SK-N-SH treated with all-trans-retinoic acid at 6 μM for 48 hours (cell line): Measurements from ENCODE around the gene SLC22A6.

ENCODE experiments used
- ATAC-seq: fragments of 200-7000 bp; cut with Tn5 transposase; 3 replicates; pipeline ENCODE4 v1.9.1; 2020; ENCODE audit warnings: mild to moderate bottlenecking, moderate library complexity
- ARNTL ChIP-seq: fragments of 450-650 bp; formaldehyde crosslinking; IDR thresholded peaks from 2 replicates; pipeline ENCODE4 v1.5.0; 2020; ENCODE audit warnings: low read depth, mild to moderate bottlenecking, moderate library complexity, borderline replicate concordance
- BACH2 ChIP-seq: fragments of 250-450 bp; sonication (Bioruptor Pico); IDR thresholded peaks from 2 replicates; pipeline ENCODE4 v1.9.0; 2021; ENCODE audit warnings: mild to moderate bottlenecking, borderline replicate concordance
- CREB5 ChIP-seq: fragments of 250-450 bp; sonication (Bioruptor Pico); IDR thresholded peaks from 2 replicates; pipeline ENCODE4 v1.5.1; 2020; ENCODE audit warnings: low read depth, mild to moderate bottlenecking, moderate library complexity
- CSDC2 ChIP-seq: fragments of 250-450 bp; sonication (Bioruptor Pico); IDR thresholded peaks from 2 replicates; pipeline ENCODE4 v1.5.0; 2020; ENCODE audit warnings: mild to moderate bottlenecking, moderate library complexity
- CSRNP3 ChIP-seq: fragments of 250-450 bp; sonication (Bioruptor Pico); IDR thresholded peaks from 2 replicates; pipeline ENCODE4 v1.5.1; 2021; ENCODE audit warnings: mild to moderate bottlenecking, moderate library complexity
- ESRRG ChIP-seq: fragments of 250-450 bp; sonication (Bioruptor Pico); IDR thresholded peaks from 2 replicates; pipeline ENCODE4 v1.6.1; 2021; ENCODE audit warnings: mild to moderate bottlenecking
- GLIS3 ChIP-seq: fragments of 250-450 bp; sonication (Bioruptor Pico); IDR thresholded peaks from 2 replicates; pipeline ENCODE4 v1.5.0; 2020; ENCODE audit warnings: mild to moderate bottlenecking, moderate library complexity
- ISL1 ChIP-seq: fragments of 250-450 bp; sonication (Bioruptor Pico); IDR thresholded peaks from 2 replicates; pipeline ENCODE4 v2.1.2; 2022; ENCODE audit warnings: mild to moderate bottlenecking, moderate library complexity
- OSR1 ChIP-seq: fragments of 250-450 bp; sonication (Bioruptor Pico); IDR thresholded peaks from 2 replicates; pipeline ENCODE4 v1.8.0; 2022; ENCODE audit warnings: moderate library complexity, mild to moderate bottlenecking, inconsistent platforms
- PATZ1 ChIP-seq: fragments of 250-450 bp; sonication (Bioruptor Pico); IDR thresholded peaks from 2 replicates; pipeline ENCODE4 v1.8.0; 2020; ENCODE audit warnings: mild to moderate bottlenecking, moderate library complexity, borderline replicate concordance
- POU6F1 ChIP-seq: fragments of 250-450 bp; sonication (Bioruptor Pico); IDR thresholded peaks from 2 replicates; pipeline ENCODE4 v1.8.0; 2021; ENCODE audit warnings: low read depth, mild to moderate bottlenecking, moderate library complexity, borderline replicate concordance
- PPARA ChIP-seq: fragments of 250-450 bp; sonication (Bioruptor Pico); IDR thresholded peaks from 2 replicates; pipeline ENCODE4 v1.5.0; 2020; ENCODE audit warnings: mild to moderate bottlenecking, borderline replicate concordance
- RARB ChIP-seq: fragments of 250-450 bp; sonication (Bioruptor Pico); IDR thresholded peaks from 2 replicates; pipeline ENCODE4 v1.8.0; 2021; ENCODE audit warnings: mild to moderate bottlenecking, moderate library complexity
- SNAI2 ChIP-seq: fragments of 250-450 bp; sonication (Bioruptor Pico); IDR thresholded peaks from 2 replicates; pipeline ENCODE4 v1.5.0; 2020; ENCODE audit warnings: mild to moderate bottlenecking, moderate library complexity
- TCF4 ChIP-seq: fragments of 250-450 bp; sonication (Bioruptor Pico); IDR thresholded peaks from 2 replicates; pipeline ENCODE4 v1.8.0; 2021; ENCODE audit warnings: mild to moderate bottlenecking, moderate library complexity, borderline replicate concordance
- TOX ChIP-seq: fragments of 250-450 bp; sonication (Bioruptor Pico); IDR thresholded peaks from 2 replicates; pipeline ENCODE4 v1.8.0; 2021; ENCODE audit warnings: mild to moderate bottlenecking, moderate library complexity, borderline replicate concordance
- TSHZ2 ChIP-seq: fragments of 250-450 bp; sonication (Bioruptor Pico); IDR thresholded peaks from 2 replicates; pipeline ENCODE4 v1.5.0; 2020; ENCODE audit warnings: mild to moderate bottlenecking, moderate library complexity
- ZC3H10 ChIP-seq: fragments of 250-450 bp; sonication (Bioruptor Pico); IDR thresholded peaks from 2 replicates; pipeline ENCODE4 v1.5.1; 2021; ENCODE audit warnings: mild to moderate bottlenecking, moderate library complexity
- ZFP30 ChIP-seq: fragments of 450-650 bp; formaldehyde crosslinking; IDR thresholded peaks from 2 replicates; pipeline ENCODE4 v1.5.0; 2022; ENCODE audit warnings: mild to moderate bottlenecking, moderate library complexity
- ZNF70 ChIP-seq: fragments of 450-650 bp; formaldehyde crosslinking; IDR thresholded peaks from 2 replicates; pipeline ENCODE4 v1.5.0; 2020; ENCODE audit warnings: mild to moderate bottlenecking, moderate library complexity
- ZNF8 ChIP-seq: fragments of 450-650 bp; formaldehyde crosslinking; IDR thresholded peaks from 2 replicates; pipeline ENCODE4 v1.5.0; 2020; ENCODE audit warnings: mild to moderate bottlenecking, moderate library complexity

Gene SLC22A6

GRCh38 chr11:62988276-62988675 is 3.5 kb upstream of the SLC22A6 start:
- no peak for ATAC-seq
- TF ChIP-seq CREB5 (CRISPR knock-in tag): no peak
- TF ChIP-seq ZC3H10 (CRISPR knock-in tag): no peak
- no peak for TF ChIP-seq TCF4 (CRISPR knock-in tag)
- no peak for TF ChIP-seq OSR1
- TF ChIP-seq ESRRG (CRISPR knock-in tag): no peak
- no peak for TF ChIP-seq ZNF8 (CRISPR knock-in tag)
- no peak for TF ChIP-seq TOX (CRISPR knock-in tag)
- no peak for TF ChIP-seq GLIS3 (CRISPR knock-in tag)
- no peak for TF ChIP-seq TSHZ2 (CRISPR knock-in tag)
- TF ChIP-seq RARB (CRISPR knock-in tag): no peak
- TF ChIP-seq ZFP30: no peak
- no peak for TF ChIP-seq SNAI2
- TF ChIP-seq PPARA: no peak
- no peak for TF ChIP-seq CSDC2 (CRISPR knock-in tag)
- TF ChIP-seq ISL1: no peak

- TF ChIP-seq ZNF70 (CRISPR knock-in tag) (no peak), TCF4 (CRISPR knock-in tag) (no peak), PATZ1 (no peak), CSRNP3 (CRISPR knock-in tag) (no peak), POU6F1 (CRISPR knock-in tag) (no peak), TSHZ2 (CRISPR knock-in tag) (no peak), ZFP30 (no peak), ARNTL (no peak), ISL1 (no peak), ESRRG (CRISPR knock-in tag) (no peak), GLIS3 (CRISPR knock-in tag) (no peak), TOX (CRISPR knock-in tag) (no peak), CREB5 (CRISPR knock-in tag) (no peak), BACH2 (no peak), PPARA (no peak), ZNF8 (CRISPR knock-in tag) (no peak), SNAI2 (no peak)
- no peak for ATAC-seq
These were observed 429 bp upstream of the SLC22A6 start for GRCh38 chr11:62985041-62985750.
